D341Med (cell line): ENCODE results near the gene LRP1B.
"Not testable (repeated sequence)": the region's sequence is repeated elsewhere in the genome, so short reads cannot be mapped to it uniquely, and the experiment has no call there.

ENCODE experiments used
- DNase-seq: peaks from one replicate; pipeline ENCODE4 v3.0.0; 2012; ENCODE audit warnings: low spot score

The LRP1B gene

GRCh38 chr2:140687825-140688224, 1443.0 kb downstream of the LRP1B start:
- no peak for DNase-seq

GRCh38 chr2:140683658-140684057, 1447.2 kb downstream of the LRP1B start:
- no peak for DNase-seq

GRCh38 chr2:140680862-140681261, 1450.0 kb downstream of the LRP1B start:
- DNase-seq = no peak

GRCh38 chr2:140679752-140680151, 1451.1 kb downstream of the LRP1B start:
- DNase-seq = no peak

GRCh38 chr2:140669911-140670310, 1460.9 kb downstream of the LRP1B start:
- no peak for DNase-seq

- no peak for DNase-seq
Measured at GRCh38 chr2:140667203-140667602, 1463.6 kb downstream of the LRP1B start.

GRCh38 chr2:140662504-140662903, 1468.3 kb downstream of the LRP1B start:
- no peak for DNase-seq

- no peak for DNase-seq
Measured at GRCh38 chr2:140658760-140659692, 1471.8 kb downstream of the LRP1B start.

- no peak for DNase-seq
Measured at GRCh38 chr2:140657657-140658056, 1473.2 kb downstream of the LRP1B start.

GRCh38 chr2:140654565-140654964, 1476.3 kb downstream of the LRP1B start:
- no peak for DNase-seq

- DNase-seq = no peak
Measured at GRCh38 chr2:140650825-140651224, 1480.0 kb downstream of the LRP1B start.

GRCh38 chr2:140650134-140650533, 1480.7 kb downstream of the LRP1B start:
- not testable (repeated sequence) for DNase-seq

- no peak for DNase-seq
Measured at GRCh38 chr2:140648393-140648792, 1482.4 kb downstream of the LRP1B start.

GRCh38 chr2:140643761-140644187, 1487.0 kb downstream of the LRP1B start:
- DNase-seq = no peak

- no peak for DNase-seq
Measured at GRCh38 chr2:140641163-140641562, 1489.7 kb downstream of the LRP1B start.

- no peak for DNase-seq
Measured at GRCh38 chr2:140639628-140640027, 1491.2 kb downstream of the LRP1B start.

GRCh38 chr2:140630557-140630956, 1500.3 kb downstream of the LRP1B start:
- DNase-seq = no peak

- DNase-seq = no peak
Measured at GRCh38 chr2:140627885-140628284, 1502.9 kb downstream of the LRP1B start.

GRCh38 chr2:140627136-140627535, 1503.7 kb downstream of the LRP1B start:
- no peak for DNase-seq

GRCh38 chr2:140624200-140624599, 1506.6 kb downstream of the LRP1B start:
- no peak for DNase-seq

- no peak for DNase-seq
Measured at GRCh38 chr2:140621583-140622362, 1509.0 kb downstream of the LRP1B start.

- no peak for DNase-seq
Measured at GRCh38 chr2:140604788-140605187, 1526.0 kb downstream of the LRP1B start.

- no peak for DNase-seq
Measured at GRCh38 chr2:140604096-140604495, 1526.7 kb downstream of the LRP1B start.
